Right cardiac atrium (tissue), 5 donors: ENCODE measurements around the gene ASPG. TPM values are rescaled to one million over a fixed set of nuclear protein-coding genes. Genes with fewer than 3 reads are reported as not detected.

ENCODE experiments used
- ATAC-seq, 2 donors: fragments of 200-7000 bp; cut with Tn5 transposase; one replicate each; pipeline versions ENCODE4 v1.8.0 to v1.9.1; 2020; ENCODE audit warnings: moderate library complexity in 2 of 2, mild to moderate bottlenecking in 1 of 2
- DNase-seq, 3 donors: peaks; one replicate each; pipeline ENCODE4 v3.0.0-alpha.2; 2020
- H3K27ac ChIP-seq: one replicate; pipeline ENCODE4 v1.5.1; 2013; ENCODE audit warnings: mild to moderate bottlenecking, low read length, control low read depth, moderate library complexity
- H3K27me3 ChIP-seq: one replicate; pipeline ENCODE4 v1.6.1; 2013; ENCODE audit not compliant: control insufficient read depth, insufficient read depth
- H3K4me1 ChIP-seq: one replicate; pipeline ENCODE4 v1.6.1; 2013; ENCODE audit warnings: low read length; ENCODE audit not compliant: control insufficient read depth, insufficient read depth
- H3K4me3 ChIP-seq: one replicate; pipeline ENCODE4 v1.5.1; 2013; ENCODE audit warnings: low read length, control low read depth
- H3K9me3 ChIP-seq: one replicate; pipeline ENCODE4 v1.6.1; 2013; ENCODE audit warnings: low read length; ENCODE audit not compliant: control insufficient read depth
- WGBS: extraction: QIAGEN DNeasy Blood & Tissue Kit; methylation state at CpG from one replicate; pipeline ENCODE4 v1.1.7; 2013; 5-methylcytosine and 5-hydroxymethylcytosine counted together
- intact Hi-C, 4 donors: fragments of 100-400 bp; cut with DNase I; formaldehyde crosslinking; loops; one replicate each; pipeline versions ENCODE4 v1.11.0 to v1.14.0; 2022 to 2023
- long read RNA-seq, 4 donors: library from polyadenylated mRNA; unstranded; transcript quantifications; one replicate each; pipeline ENCODE4 v2.0.0, GENCODE V29; 2020 to 2021
- polyA plus RNA-seq: library from polyadenylated mRNA; stranded (reverse); fragments of 200-250 nt; gene quantifications from one replicate; pipeline ENCODE4 v1.2.3, GENCODE V29; 2013
- total RNA-seq, 4 donors: library from RNA; stranded (reverse); fragmentation: NEBNext Ultra II Directional; extraction: Animal tissue kit (Norgen Biotek cat#: 25700); gene quantifications; one replicate each; pipeline ENCODE4 v1.2.1, GENCODE V29; 2021
- donor health status: healthy with polysubstance abuse.
- donor health status: DM: no; HTN: yes; CAD: no.
- donor health status: DM: no; HTN: no; CAD: no.
- donor health status: DM: no; HTN: yes; CAD: no; lungs with severe emphysema.
- donor health status: DM: yes; HTN: yes; CAD: no.

The ASPG gene
- total RNA-seq (100 to 1,000 TPM; 169 to 307 (median 208) TPM), polyA plus RNA-seq (99.1 TPM)
- long read RNA-seq, donor 1, full-length matches to known transcripts = 199 of 369 reads
- long read RNA-seq, donor 1, partial matches to known transcripts = 50 of 369 reads
- long read RNA-seq, donor 1, other reads (novel, unspliced or antisense) = 120 of 369 reads
- long read RNA-seq, donor 2, full-length matches to known transcripts = 113 of 258 reads
- long read RNA-seq, donor 2, partial matches to known transcripts = 35 of 258 reads
- long read RNA-seq, donor 2, other reads (novel, unspliced or antisense) = 110 of 258 reads
- long read RNA-seq, donor 3, full-length matches to known transcripts = 1,098 of 1,857 reads
- long read RNA-seq, donor 3, partial matches to known transcripts = 229 of 1,857 reads
- long read RNA-seq, donor 3, other reads (novel, unspliced or antisense) = 530 of 1,857 reads
- long read RNA-seq, donor 4, full-length matches to known transcripts = 201 of 371 reads
- long read RNA-seq, donor 4, partial matches to known transcripts = 34 of 371 reads
- long read RNA-seq, donor 4, other reads (novel, unspliced or antisense) = 136 of 371 reads

DNA sequence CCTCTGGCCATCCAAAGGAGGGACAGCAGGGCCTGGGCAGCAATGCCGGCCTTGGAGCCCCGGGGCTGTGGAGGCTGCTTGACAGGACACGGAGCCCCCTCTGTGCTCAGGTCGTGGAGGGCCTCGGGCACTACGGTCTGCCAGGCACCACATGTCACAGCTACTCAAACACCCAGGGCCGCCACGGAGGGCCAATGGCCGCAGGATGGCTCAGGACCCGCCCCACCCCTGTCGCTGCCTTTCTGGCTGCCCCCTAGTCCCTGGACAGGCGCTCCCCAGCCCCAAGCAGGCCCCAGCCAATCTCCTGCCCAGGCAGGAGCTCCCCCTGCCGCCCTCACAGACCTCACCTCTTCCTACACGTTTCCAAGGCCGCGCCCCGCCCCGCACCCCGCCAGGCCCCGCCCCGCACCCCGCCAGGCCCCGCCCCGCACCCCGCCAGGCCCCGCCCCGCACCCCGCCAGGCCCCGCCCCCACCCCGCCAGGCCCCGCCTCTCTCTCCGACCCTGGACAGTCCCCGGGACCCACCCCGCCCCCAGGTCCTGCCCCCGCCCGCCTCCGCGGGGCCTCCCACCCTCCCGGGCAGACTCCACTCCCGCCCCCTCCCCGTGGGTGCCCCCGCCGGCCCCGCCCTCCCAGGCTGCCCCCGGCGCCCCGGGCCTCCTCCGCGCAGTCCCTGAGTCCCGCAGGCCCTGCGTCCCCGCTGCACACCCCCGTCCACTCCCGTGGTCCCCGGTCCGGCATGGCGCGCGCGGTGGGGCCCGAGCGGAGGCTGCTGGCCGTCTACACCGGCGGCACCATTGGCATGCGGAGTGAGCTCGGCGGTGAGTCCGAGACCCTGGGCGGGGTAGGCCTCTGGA lies at the start of gene ASPG:
TSS of gene ASPG (plus strand) at position 669 of the 857 bp plus-strand sequence. CDS start at position 740, 71 bp downstream.
- Histone ChIP-seq H3K9me3 (no peaks in the 10 kb centered on the region), H3K27ac (peak within 1 kb of the TSS; percentile 78), H3K4me1 (peaks cover 5% of the 10 kb centered on the region), H3K27me3 (no peaks in the 10 kb centered on the region), H3K4me3 (peak within 1 kb of the TSS; percentile 36)
- intact Hi-C loops = loop anchor here in 1 of 4 donors (10.0 kb wide), 2 partner anchors 480 to 550 kb away; no protein-coding TSS in a partner anchor
- ATAC-seq = peak; percentile 44 to 50
- peak; percentile 75 to 87 (median 84) for DNase-seq
- 10% methylated on average over 70 of the region's 70 CpGs for WGBS

DNA sequence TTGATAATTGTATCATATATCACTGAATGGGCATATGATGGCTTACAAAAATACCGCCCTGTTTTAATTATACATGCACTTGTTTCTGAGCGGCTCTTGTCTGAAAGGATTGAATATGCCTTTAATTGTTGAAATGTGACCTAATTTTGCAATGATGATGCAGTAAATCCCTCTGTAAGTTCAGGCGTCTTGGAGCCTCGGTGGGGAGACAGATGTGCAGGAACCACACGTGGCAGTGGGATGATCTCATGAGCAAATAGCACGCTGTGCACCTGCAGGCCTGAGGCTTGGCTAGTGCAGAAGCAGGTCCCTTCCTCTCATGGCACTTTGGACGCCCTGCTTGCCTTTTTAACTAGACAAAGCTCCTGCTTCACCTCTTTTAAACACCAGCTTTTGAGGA lies 49.3 kb upstream of the ASPG start:
- Histone ChIP-seq H3K27me3 (no peaks in the 10 kb centered on the region), H3K4me3 (no peak overlapping the region), H3K4me1 (peaks cover 2% of the 10 kb centered on the region), H3K27ac (no peak overlapping the region), H3K9me3 (no peaks in the 10 kb centered on the region)
- intact Hi-C loops = no loop called here
- ATAC-seq (no peak), DNase-seq (no peak)
- WGBS = 73% methylated on average over 7 of the region's 7 CpGs

DNA sequence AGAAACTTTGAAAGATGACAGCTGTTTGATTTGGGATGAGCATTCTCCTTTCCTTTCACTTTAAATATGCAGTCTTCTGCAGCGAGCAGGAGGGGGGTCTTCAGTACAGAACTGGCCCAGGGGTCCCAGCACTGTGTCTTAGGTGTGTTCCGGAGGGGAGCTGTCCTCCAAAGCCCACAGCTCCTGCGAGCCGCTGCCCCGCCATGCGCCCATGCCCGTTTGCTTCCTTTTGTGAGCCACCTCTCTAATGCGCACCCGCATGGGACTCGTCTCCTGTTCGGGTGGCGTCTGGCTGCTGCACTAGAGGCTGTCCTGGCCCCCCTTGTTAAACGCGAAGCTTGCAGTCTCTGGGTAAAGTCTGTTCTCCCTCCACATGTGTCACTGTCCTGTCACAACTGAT lies 48.4 kb upstream of the ASPG start:
- Histone ChIP-seq H3K4me3 (no peak overlapping the region), H3K9me3 (no peaks in the 10 kb centered on the region), H3K27me3 (no peaks in the 10 kb centered on the region), H3K4me1 (peaks cover 2% of the 10 kb centered on the region), H3K27ac (no peak overlapping the region)
- intact Hi-C loops = no loop called here
- DNase-seq (no peak), ATAC-seq (no peak)
- WGBS = 77% methylated on average over 14 of the region's 14 CpGs

DNA sequence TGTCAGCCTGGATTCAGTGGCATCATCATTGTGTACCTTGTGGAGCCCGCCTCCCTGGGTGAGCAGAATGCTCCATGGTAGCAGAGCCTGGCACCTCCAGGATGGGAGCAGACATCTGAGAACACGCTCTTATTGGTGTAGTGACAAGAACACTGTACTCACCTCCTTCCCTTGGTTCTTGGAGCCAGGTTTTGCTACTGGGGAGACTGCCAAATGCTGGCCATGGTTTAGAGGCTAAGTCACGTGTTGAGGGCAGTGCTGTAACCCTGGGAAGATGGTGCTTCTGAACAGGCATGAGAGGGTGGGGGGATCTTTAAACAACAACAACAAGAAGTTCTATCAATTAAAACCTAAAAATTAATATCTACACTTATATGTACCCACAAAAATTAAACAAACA lies 47.6 kb upstream of the ASPG start:
- H3K4me3 ChIP-seq = no peak overlapping the region
- H3K4me1 ChIP-seq = peaks cover 2% of the 10 kb centered on the region
- H3K27me3 ChIP-seq = no peaks in the 10 kb centered on the region
- 62% methylated on average over 3 of the region's 3 CpGs for WGBS
- DNase-seq (no peak), ATAC-seq (peak; percentile 63 to 70)
- H3K27ac ChIP-seq = no peak overlapping the region
- intact Hi-C loops = no loop called here
- no peaks in the 10 kb centered on the region for H3K9me3 ChIP-seq

DNA sequence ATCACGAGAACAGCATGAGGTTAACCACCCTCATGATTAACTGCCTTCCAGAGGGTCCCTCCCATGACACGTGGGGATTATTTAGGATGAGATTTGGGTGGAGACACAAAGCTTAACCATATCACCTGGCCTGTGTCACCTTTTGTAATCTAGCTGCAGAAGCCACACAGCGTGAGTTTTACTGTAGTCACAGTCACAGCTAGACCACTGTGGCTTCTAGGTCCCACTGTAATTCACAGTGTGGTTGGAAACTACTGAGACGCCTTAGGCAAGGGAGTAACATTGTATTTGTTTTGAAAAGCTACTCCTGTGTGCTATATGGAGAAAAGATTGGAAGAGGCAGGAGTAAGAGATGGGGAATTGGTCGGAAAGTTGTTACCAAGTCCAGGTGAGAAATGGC lies 46.3 kb upstream of the ASPG start:
- no peak for ATAC-seq
- intact Hi-C loops = no loop called here
- Histone ChIP-seq H3K4me3 (no peak overlapping the region), H3K27me3 (no peaks in the 10 kb centered on the region), H3K27ac (no peak overlapping the region), H3K4me1 (peaks cover 2% of the 10 kb centered on the region), H3K9me3 (no peaks in the 10 kb centered on the region)
- WGBS = 74% methylated on average over 5 of the region's 5 CpGs
- DNase-seq = no peak

DNA sequence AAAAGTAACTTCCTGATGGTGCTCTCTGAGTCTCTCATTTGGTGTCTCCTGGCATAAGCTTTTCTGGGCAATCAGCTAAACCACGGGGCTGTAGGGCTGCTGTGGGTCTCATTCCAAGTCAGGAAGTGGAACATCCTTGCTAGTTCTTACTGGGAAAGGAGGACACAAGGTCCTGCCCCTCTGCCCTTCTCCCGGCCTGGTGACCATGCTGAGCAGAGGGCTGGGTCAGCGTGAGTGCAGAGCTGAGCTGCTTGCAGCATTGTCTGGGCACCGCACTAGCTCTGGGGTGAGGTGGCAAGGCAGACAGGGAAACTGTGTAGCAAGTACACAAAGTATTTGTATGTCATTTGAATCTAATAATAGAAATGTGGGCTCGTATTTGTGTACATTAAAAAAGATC lies 45.0 kb upstream of the ASPG start:
- Histone ChIP-seq H3K4me3 (no peak overlapping the region), H3K27ac (no peak overlapping the region), H3K9me3 (no peaks in the 10 kb centered on the region), H3K4me1 (peaks cover 2% of the 10 kb centered on the region), H3K27me3 (no peaks in the 10 kb centered on the region)
- 45% methylated on average over 5 of the region's 5 CpGs for WGBS
- DNase-seq (no peak), ATAC-seq (no peak)
- intact Hi-C loops = no loop called here

DNA sequence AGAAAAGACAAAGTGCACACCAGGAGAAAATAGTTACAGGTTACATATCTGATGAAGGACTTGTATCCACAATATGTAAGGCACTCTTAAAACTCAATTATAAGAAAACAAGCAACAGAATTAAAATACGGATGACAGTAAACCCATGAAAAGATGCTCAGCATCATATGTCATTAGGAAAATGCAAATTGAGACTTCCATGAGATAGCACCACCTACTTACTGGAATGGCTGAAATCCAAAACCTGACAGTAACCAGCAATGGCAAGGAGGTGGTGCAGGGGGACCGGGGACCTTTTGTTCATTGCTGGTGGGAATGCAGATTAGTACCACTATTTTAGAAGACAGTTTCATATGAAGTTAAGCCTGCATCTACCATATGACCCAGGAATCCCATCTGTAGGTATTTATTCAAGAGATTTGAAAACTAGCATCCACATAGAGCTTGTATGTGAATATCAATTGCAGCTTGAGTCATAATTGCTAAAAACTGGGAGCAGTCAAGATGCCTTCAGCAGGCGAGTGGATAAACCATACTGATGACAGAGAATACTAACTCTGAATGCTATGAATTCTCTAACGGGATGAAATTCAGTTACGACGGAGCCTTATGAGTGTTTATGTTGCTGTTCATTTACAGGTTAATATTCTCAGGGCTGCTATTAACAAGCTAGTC lies 43.9 kb upstream of the ASPG start:
- ATAC-seq = no peak

DNA sequence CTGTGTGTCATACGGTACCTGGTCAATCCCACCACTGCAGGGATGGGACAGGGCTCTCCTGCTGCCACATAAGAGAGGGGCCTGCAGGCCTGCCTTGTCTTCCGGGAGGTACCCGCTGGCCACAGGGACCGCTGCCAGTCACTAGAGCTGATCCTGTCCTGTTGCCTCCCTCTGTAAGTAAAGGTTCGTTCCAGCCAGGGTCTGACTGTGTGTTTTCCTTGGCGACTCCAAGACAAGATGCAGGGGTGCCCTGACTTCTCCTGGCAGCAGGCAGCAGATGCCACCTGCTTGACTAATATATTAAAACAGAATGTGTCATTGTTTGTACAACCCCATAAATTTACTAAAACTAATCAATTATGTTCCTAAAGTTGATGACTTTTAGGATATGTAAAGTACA lies 41.5 kb upstream of the ASPG start:
- Histone ChIP-seq H3K27ac (no peak overlapping the region), H3K9me3 (no peaks in the 10 kb centered on the region), H3K4me1 (peaks cover 4% of the 10 kb centered on the region), H3K4me3 (no peak overlapping the region), H3K27me3 (no peaks in the 10 kb centered on the region)
- ATAC-seq (peak in 1 of 2 donors; percentile 34), DNase-seq (no peak)
- intact Hi-C loops = no loop called here
- WGBS = 90% methylated on average over 6 of the region's 6 CpGs

More for the DNA sequence above, 43.9 kb upstream of the ASPG start:
- H3K27me3 ChIP-seq = no peaks in the 10 kb centered on the region
- intact Hi-C loops = no loop called here
- 86% methylated on average over 6 of the region's 6 CpGs for WGBS
- no peak overlapping the region for H3K27ac ChIP-seq
- no peak for DNase-seq
- no peak overlapping the region for H3K4me3 ChIP-seq
- H3K9me3 ChIP-seq = no peaks in the 10 kb centered on the region
- peaks cover 2% of the 10 kb centered on the region for H3K4me1 ChIP-seq

DNA sequence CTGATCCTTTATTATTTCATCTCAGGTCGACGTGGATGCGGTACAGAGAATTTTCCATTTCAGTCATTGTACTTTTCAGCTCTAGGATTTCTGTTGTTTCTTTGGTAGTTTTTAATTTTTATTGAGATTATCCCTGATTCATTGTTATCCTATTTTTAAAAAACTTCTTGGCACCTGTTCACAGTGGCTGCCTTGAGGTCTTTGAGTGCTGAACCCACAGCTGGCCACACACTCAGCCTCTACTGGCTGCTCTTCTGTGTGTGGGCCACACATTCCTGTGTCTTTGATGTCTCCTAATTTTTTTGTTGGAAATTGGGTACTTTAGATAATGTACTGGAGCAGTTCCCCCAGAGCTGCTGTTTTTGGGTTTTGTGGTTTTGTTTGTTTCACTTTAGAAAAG lies 37.7 kb upstream of the ASPG start:
- Histone ChIP-seq H3K4me1 (peaks cover 6% of the 10 kb centered on the region), H3K27me3 (no peaks in the 10 kb centered on the region), H3K27ac (no peak overlapping the region), H3K4me3 (no peak overlapping the region), H3K9me3 (no peaks in the 10 kb centered on the region)
- ATAC-seq (no peak), DNase-seq (no peak)
- intact Hi-C loops = no loop called here
- WGBS = 96% methylated on average over 3 of the region's 3 CpGs

DNA sequence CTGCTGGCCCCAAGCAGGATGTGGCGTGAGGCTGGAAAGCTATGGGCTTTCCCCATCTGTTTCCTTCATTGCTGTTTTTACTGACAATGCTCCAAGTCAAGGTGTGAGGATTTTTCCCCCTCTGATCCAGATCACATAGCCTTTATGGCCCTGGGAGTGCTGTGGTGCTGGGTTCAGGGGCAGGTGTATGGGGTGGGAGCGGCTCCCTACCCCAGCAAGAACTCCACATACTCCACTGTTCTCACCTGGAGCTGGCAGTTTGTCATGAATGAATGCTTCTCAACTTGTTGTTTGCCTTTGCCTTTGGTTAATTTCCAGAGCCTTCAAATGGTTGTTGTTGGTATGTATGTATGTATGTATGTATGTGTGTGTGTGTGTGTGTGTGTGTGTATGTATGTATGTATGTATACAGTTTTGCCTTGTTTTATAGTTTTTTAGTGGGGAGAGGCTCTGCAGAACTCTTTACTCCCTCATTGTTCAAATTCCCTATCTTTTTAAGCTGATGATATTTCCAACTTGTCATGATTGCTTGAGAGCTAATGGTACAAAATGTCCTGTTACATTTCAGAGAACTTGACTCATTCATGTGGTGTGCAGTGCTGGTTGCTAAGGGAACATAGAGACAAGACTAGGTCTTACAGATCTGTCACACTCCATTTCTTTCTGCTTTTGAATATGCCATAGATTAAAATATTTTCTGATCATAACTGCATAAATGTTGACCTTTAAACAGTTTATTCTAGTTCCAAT lies 36.6 kb upstream of the ASPG start:
- peak; percentile 77 to 82 for ATAC-seq
- Histone ChIP-seq H3K4me1 (peaks cover 6% of the 10 kb centered on the region), H3K4me3 (no peak overlapping the region), H3K9me3 (no peaks in the 10 kb centered on the region), H3K27ac (peak overlapping the region; percentile 64), H3K27me3 (no peaks in the 10 kb centered on the region)
- no peak for DNase-seq
- 81% methylated on average over 2 of the region's 2 CpGs for WGBS
- intact Hi-C loops = no loop called here
